Thymus (tissue), 11 donors: Measurements from ENCODE around the gene RNF38. TPM values are rescaled to one million over a fixed set of nuclear protein-coding genes. Genes with fewer than 3 reads are reported as not detected.
"Not testable (repeated sequence)": the region's sequence is repeated elsewhere in the genome, so short reads cannot be mapped to it uniquely, and the experiment has no call there.

Experiments used
- DNase-seq, 9 donors: peaks; one replicate each; pipeline ENCODE4 v3.0.0-alpha.2; 2013; ENCODE audit warnings: low spot score in 9 of 9, low read depth in 6 of 9, missing footprints in 1 of 9
- H3K27ac ChIP-seq, 2 donors: one replicate each; pipeline ENCODE4 v1.5.1; 2013; ENCODE audit warnings: control low read depth in 1 of 2, low read depth in 1 of 2, low read length in 1 of 2, mild to moderate bottlenecking in 1 of 2, moderate library complexity in 1 of 2
- H3K27me3 ChIP-seq, 2 donors: one replicate each; pipeline ENCODE4 v1.5.1; 2013; ENCODE audit warnings: low read length in 1 of 2; ENCODE audit not compliant: control insufficient read depth in 2 of 2, insufficient read depth in 1 of 2
- H3K36me3 ChIP-seq, 2 donors: one replicate each; pipeline ENCODE4 v1.5.1; 2013; ENCODE audit warnings: low read length in 1 of 2, mild to moderate bottlenecking in 1 of 2, moderate library complexity in 1 of 2; ENCODE audit not compliant: control insufficient read depth in 2 of 2, insufficient read depth in 2 of 2
- H3K4me1 ChIP-seq, 2 donors: one replicate each; pipeline ENCODE4 v1.5.1; 2013; ENCODE audit warnings: low read length in 2 of 2; ENCODE audit not compliant: control insufficient read depth in 2 of 2, insufficient read depth in 2 of 2
- H3K4me3 ChIP-seq, 2 donors: one replicate each; pipeline ENCODE4 v1.5.1; 2013; ENCODE audit warnings: low read length in 2 of 2, control low read depth in 1 of 2, mild to moderate bottlenecking in 1 of 2
- H3K9me3 ChIP-seq, 2 donors: one replicate each; pipeline ENCODE4 v1.5.1; 2013; ENCODE audit warnings: low read length in 1 of 2, mild to moderate bottlenecking in 1 of 2; ENCODE audit not compliant: control insufficient read depth in 2 of 2, insufficient read depth in 1 of 2
- WGBS: extraction: QIAGEN DNeasy Blood & Tissue Kit; methylation state at CpG from one replicate; pipeline ENCODE4 v1.1.7; 2013; 5-methylcytosine and 5-hydroxymethylcytosine counted together
- polyA plus RNA-seq: library from polyadenylated mRNA; stranded (reverse); fragments of 200-250 nt; gene quantifications from one replicate; pipeline ENCODE4 v1.2.3, GENCODE V29; 2013
- total RNA-seq: library from RNA; stranded (reverse); fragments of 120-200 nt; gene quantifications from one replicate; pipeline ENCODE4 v1.2.4, GENCODE V29; 2013
- donor health status: healthy.

Gene RNF38
- total and polyA plus RNA-seq, 2 donors, result 9.5 to 19.0 TPM

GRCh38 chr9:36400332-36401163, 479 bp upstream of the RNF38 start:
- under 1% methylated on average over 111 of the region's 111 CpGs for WGBS
- Histone ChIP-seq H3K9me3 (no peaks in the 10 kb centered on the region), H3K4me3 (peak overlapping the region; percentile 73 to 85), H3K27ac (peak overlapping the region; percentile 92 to 100), H3K27me3 (no peaks in the 10 kb centered on the region), H3K36me3 (peaks cover 0 to 9% of the 10 kb centered on the region in 2 donors), H3K4me1 (peaks cover 8% of the 10 kb centered on the region in 2 donors)
- DNase-seq, result peak; percentile 44 to 91 (median 80)

DNA sequence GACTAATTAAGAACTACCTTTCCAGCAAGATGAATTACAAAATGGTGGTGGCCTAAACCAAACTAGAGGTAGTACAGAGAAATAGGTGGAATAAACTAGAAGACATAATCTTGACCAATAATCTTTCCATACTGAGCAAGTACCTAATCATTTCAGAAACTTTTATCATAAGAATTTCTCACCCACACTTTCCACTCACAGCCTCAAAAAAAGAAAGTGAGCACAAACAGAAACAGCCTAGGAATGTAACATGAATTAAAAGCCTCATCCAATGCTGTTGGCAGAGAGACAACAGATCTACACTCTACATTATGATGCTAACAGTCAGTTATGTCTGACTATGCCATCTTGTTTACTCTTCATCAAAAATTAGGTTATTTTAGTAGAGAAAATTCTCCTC, 1.3 kb downstream of the RNF38 start:
- Histone ChIP-seq H3K27ac (no peak overlapping the region), H3K36me3 (peaks cover 0 to 12% of the 10 kb centered on the region in 2 donors), H3K27me3 (no peaks in the 10 kb centered on the region), H3K4me3 (no peak overlapping the region), H3K9me3 (no peaks in the 10 kb centered on the region), H3K4me1 (peaks cover 8% of the 10 kb centered on the region in 2 donors)
- no peak for DNase-seq

GRCh38 chr9:36396985-36397384, 3.1 kb downstream of the RNF38 start:
- Histone ChIP-seq H3K27me3 (no peaks in the 10 kb centered on the region), H3K4me3 (no peak overlapping the region), H3K27ac (no peak overlapping the region), H3K4me1 (peaks cover 7 to 8% of the 10 kb centered on the region in 2 donors), H3K9me3 (no peaks in the 10 kb centered on the region), H3K36me3 (peaks cover 0 to 17% of the 10 kb centered on the region in 2 donors)
- 92% methylated on average over 9 of the region's 9 CpGs for WGBS
- DNase-seq, result no peak

GRCh38 chr9:36392489-36392888, 7.6 kb downstream of the RNF38 start:
- 99% methylated on average over 1 of the region's 1 CpG for WGBS
- Histone ChIP-seq H3K9me3 (no peaks in the 10 kb centered on the region), H3K4me1 (peaks cover 0 to 2% of the 10 kb centered on the region in 2 donors), H3K36me3 (peaks cover 6 to 21% of the 10 kb centered on the region in 2 donors), H3K27ac (no peak overlapping the region), H3K27me3 (no peaks in the 10 kb centered on the region), H3K4me3 (no peak overlapping the region)
- DNase-seq, result no peak

GRCh38 chr9:36389590-36389989, 10.5 kb downstream of the RNF38 start:
- H3K27ac ChIP-seq, result no peak overlapping the region
- DNase-seq, result no peak
- H3K27me3 ChIP-seq, result no peaks in the 10 kb centered on the region
- H3K36me3 ChIP-seq, result peaks cover 11 to 12% of the 10 kb centered on the region in 2 donors
- no peaks in the 10 kb centered on the region for H3K9me3 ChIP-seq
- 98% methylated on average over 2 of the region's 2 CpGs for WGBS
- no peak overlapping the region for H3K4me3 ChIP-seq
- H3K4me1 ChIP-seq, result no peaks in the 10 kb centered on the region

DNA sequence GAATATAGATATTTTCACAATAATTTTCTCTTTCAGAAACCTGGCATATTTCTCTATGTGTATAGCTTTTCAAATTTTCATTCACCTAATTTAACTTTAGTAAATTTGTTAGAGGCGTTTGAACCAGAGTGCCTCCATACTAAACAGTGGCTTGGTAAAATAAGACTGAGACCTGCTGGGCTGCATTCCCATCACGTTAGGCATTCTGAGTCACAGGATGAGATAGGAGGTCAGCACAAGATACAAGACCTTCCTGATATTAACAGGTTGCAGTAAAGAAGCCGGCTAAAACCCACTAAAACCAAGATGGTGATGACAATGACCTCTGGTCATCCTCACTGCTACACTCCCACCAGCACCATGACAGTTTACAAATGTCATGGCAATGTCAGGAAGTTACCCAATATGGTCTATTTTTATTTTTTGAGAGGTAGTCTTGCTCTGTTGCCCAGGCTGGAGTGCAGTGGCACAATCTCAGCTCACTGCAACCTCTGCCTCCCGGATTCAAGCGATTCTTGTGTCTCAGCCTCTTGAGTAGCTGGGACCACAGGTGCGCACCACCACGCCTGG, 13.6 kb downstream of the RNF38 start:
- H3K4me1 ChIP-seq, DNase-seq: not testable (repeated sequence)
- WGBS, result 82% methylated on average over 7 of the region's 7 CpGs

DNA sequence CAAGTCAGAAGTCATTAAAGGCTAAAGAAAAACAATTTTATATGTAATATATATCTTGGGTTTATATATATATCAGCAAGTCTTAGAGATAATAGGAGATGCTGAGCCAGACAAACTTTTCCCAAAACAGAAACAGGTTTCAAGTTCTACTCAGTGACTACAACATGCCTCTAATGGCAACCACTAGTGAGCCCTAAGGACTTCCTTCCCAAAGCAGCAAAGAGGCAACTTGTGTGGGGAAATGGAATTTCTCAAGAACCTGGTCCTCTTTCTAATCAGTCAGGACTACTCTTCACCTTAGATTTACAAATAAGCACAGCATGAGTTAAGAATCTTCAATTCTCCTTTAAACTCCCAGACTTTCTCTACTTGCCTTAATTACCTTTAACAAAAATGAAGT, 17.6 kb downstream of the RNF38 start:
- no peaks in the 10 kb centered on the region for H3K9me3 ChIP-seq
- peaks cover under 1 to 6% of the 10 kb centered on the region in 2 donors for H3K36me3 ChIP-seq
- no peaks in the 10 kb centered on the region for H3K4me1 ChIP-seq
- no peak overlapping the region for H3K4me3 ChIP-seq
- no peak for DNase-seq
- no peaks in the 10 kb centered on the region for H3K27me3 ChIP-seq
- H3K27ac ChIP-seq, result no peak overlapping the region

More for the DNA sequence above, 13.6 kb downstream of the RNF38 start:
- H3K27ac ChIP-seq, H3K9me3 ChIP-seq, H3K27me3 ChIP-seq, H3K4me3 ChIP-seq: not testable (repeated sequence)
- peaks cover 5 to 12% of the 10 kb centered on the region in 2 donors for H3K36me3 ChIP-seq

DNA sequence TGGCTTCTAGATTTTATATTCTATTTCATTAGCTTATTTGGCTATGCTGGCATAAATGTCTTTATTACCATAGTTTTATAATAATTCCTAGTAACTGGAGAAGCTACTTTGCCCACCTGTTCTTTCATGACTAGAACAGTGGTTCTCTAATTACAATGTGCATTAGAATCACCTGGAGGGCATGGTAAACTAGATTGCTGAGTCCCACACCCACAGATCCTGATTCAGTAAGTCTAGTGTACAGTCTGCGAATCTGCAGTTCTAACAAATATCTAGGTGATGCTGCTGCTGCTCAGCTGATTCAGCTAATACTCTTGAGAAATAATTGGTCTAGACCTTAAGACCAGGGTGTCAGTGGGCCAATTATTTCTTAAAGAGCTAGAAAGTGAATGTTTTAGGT, 35.5 kb downstream of the RNF38 start:
- Histone ChIP-seq H3K27ac (no peak overlapping the region), H3K4me1 (no peaks in the 10 kb centered on the region), H3K9me3 (no peaks in the 10 kb centered on the region), H3K27me3 (no peaks in the 10 kb centered on the region), H3K36me3 (peaks cover 36 to 52% of the 10 kb centered on the region in 2 donors), H3K4me3 (no peak overlapping the region)
- 98% methylated on average over 1 of the region's 1 CpG for WGBS
- no peak for DNase-seq

DNA sequence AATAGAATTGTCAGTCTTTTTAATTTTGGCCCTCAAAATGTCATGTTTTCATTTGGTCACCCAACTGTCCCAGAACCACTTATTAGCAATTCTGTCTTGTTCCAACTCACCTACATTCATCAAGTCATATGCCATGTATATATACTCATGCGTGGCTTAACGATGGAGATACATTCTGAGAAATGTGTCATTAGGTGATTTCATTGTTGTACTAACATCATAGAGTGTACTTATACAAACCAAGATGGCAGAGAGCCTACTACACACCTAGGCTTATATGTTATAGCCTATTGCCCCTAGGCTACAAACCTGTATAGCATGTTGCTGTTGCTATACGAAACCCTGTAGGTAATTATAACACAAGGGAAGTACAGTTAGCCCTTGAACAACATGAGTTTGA, 36.6 kb downstream of the RNF38 start:
- Histone ChIP-seq H3K36me3 (peaks cover 27 to 41% of the 10 kb centered on the region in 2 donors), H3K4me1 (no peaks in the 10 kb centered on the region), H3K4me3 (no peak overlapping the region), H3K9me3 (no peaks in the 10 kb centered on the region), H3K27ac (no peak overlapping the region), H3K27me3 (no peaks in the 10 kb centered on the region)
- DNase-seq, result no peak
- no CpG with 5 or more reads among the region's 3 CpGs for WGBS
